Measurements from ENCODE around the gene CHTF18.

DNA sequence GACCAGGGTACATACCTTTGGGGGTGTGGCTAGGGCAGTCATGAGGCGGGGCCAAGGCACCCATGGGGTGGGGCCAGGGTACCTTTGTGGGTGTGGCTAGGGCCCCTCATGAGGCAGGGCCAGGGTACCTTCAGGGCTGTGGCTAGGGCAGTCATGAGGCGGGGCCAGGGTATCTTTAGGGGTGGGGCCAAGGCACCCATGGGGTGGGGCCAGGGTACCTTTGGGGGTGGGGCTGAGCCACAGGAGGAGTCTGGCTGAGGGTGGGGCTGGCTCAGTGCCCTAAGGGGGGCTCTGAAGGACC is 8.7 kb downstream of the CHTF18 start:
- TF ChIP-seq EZH2 (IDR thresholded peaks at IDR 0.05; ENCODE audit: low read depth, unreplicated experiment) (no peak), POLR2AphosphoS5 (IDR thresholded peaks at IDR 0.05; ENCODE audit: low read depth) (no peak), JUNB (IDR thresholded peaks at IDR 0.05; ENCODE audit: unreplicated experiment) (no peak), CREB1 (CRISPR knock-in tag; IDR thresholded peaks at IDR 0.05; ENCODE audit: low read depth) (no peak), EZH2phosphoT487 (IDR thresholded peaks at IDR 0.05; ENCODE audit: unreplicated experiment) (no peak), NANOG (IDR thresholded peaks at IDR 0.05; ENCODE audit: borderline replicate concordance) (no peak), ZNF331 (CRISPR knock-in tag; IDR thresholded peaks at IDR 0.05; ENCODE audit: low read depth) (no peak), STAT1 (IDR thresholded peaks at IDR 0.05; ENCODE audit: unreplicated experiment) (no peak), ZNF114 (CRISPR knock-in tag; IDR thresholded peaks at IDR 0.05) (no peak)
- TF ChIP-seq, protein P1, sequence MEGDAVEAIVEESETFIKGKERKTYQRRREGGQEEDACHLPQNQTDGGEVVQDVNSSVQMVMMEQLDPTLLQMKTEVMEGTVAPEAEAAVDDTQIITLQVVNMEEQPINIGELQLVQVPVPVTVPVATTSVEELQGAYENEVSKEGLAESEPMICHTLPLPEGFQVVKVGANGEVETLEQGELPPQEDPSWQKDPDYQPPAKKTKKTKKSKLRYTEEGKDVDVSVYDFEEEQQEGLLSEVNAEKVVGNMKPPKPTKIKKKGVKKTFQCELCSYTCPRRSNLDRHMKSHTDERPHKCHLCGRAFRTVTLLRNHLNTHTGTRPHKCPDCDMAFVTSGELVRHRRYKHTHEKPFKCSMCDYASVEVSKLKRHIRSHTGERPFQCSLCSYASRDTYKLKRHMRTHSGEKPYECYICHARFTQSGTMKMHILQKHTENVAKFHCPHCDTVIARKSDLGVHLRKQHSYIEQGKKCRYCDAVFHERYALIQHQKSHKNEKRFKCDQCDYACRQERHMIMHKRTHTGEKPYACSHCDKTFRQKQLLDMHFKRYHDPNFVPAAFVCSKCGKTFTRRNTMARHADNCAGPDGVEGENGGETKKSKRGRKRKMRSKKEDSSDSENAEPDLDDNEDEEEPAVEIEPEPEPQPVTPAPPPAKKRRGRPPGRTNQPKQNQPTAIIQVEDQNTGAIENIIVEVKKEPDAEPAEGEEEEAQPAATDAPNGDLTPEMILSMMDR (conservative IDR thresholded peaks at IDR 0.05; ENCODE audit: low read depth in 2 of 2): no peak
- TF ChIP-seq, protein P2, sequence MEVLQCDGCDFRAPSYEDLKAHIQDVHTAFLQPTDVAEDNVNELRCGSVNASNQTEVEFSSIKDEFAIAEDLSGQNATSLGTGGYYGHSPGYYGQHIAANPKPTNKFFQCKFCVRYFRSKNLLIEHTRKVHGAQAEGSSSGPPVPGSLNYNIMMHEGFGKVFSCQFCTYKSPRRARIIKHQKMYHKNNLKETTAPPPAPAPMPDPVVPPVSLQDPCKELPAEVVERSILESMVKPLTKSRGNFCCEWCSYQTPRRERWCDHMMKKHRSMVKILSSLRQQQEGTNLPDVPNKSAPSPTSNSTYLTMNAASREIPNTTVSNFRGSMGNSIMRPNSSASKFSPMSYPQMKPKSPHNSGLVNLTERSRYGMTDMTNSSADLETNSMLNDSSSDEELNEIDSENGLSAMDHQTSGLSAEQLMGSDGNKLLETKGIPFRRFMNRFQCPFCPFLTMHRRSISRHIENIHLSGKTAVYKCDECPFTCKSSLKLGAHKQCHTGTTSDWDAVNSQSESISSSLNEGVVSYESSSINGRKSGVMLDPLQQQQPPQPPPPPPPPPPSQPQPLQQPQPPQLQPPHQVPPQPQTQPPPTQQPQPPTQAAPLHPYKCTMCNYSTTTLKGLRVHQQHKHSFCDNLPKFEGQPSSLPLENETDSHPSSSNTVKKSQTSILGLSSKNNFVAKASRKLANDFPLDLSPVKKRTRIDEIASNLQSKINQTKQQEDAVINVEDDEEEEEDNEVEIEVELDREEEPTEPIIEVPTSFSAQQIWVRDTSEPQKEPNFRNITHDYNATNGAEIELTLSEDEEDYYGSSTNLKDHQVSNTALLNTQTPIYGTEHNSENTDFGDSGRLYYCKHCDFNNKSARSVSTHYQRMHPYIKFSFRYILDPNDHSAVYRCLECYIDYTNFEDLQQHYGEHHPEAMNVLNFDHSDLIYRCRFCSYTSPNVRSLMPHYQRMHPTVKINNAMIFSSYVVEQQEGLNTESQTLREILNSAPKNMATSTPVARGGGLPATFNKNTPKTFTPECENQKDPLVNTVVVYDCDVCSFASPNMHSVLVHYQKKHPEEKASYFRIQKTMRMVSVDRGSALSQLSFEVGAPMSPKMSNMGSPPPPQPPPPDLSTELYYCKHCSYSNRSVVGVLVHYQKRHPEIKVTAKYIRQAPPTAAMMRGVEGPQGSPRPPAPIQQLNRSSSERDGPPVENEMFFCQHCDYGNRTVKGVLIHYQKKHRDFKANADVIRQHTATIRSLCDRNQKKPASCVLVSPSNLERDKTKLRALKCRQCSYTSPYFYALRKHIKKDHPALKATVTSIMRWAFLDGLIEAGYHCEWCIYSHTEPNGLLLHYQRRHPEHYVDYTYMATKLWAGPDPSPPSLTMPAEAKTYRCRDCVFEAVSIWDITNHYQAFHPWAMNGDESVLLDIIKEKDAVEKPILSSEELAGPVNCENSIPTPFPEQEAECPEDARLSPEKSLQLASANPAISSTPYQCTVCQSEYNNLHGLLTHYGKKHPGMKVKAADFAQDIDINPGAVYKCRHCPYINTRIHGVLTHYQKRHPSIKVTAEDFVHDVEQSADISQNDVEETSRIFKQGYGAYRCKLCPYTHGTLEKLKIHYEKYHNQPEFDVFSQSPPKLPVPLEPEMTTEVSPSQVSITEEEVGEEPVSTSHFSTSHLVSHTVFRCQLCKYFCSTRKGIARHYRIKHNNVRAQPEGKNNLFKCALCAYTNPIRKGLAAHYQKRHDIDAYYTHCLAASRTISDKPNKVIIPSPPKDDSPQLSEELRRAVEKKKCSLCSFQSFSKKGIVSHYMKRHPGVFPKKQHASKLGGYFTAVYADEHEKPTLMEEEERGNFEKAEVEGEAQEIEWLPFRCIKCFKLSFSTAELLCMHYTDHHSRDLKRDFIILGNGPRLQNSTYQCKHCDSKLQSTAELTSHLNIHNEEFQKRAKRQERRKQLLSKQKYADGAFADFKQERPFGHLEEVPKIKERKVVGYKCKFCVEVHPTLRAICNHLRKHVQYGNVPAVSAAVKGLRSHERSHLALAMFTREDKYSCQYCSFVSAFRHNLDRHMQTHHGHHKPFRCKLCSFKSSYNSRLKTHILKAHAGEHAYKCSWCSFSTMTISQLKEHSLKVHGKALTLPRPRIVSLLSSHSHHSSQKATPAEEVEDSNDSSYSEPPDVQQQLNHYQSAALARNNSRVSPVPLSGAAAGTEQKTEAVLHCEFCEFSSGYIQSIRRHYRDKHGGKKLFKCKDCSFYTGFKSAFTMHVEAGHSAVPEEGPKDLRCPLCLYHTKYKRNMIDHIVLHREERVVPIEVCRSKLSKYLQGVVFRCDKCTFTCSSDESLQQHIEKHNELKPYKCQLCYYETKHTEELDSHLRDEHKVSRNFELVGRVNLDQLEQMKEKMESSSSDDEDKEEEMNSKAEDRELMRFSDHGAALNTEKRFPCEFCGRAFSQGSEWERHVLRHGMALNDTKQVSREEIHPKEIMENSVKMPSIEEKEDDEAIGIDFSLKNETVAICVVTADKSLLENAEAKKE (CRISPR knock-in tag; IDR thresholded peaks at IDR 0.05): no peak
- TF ChIP-seq, protein P3, sequence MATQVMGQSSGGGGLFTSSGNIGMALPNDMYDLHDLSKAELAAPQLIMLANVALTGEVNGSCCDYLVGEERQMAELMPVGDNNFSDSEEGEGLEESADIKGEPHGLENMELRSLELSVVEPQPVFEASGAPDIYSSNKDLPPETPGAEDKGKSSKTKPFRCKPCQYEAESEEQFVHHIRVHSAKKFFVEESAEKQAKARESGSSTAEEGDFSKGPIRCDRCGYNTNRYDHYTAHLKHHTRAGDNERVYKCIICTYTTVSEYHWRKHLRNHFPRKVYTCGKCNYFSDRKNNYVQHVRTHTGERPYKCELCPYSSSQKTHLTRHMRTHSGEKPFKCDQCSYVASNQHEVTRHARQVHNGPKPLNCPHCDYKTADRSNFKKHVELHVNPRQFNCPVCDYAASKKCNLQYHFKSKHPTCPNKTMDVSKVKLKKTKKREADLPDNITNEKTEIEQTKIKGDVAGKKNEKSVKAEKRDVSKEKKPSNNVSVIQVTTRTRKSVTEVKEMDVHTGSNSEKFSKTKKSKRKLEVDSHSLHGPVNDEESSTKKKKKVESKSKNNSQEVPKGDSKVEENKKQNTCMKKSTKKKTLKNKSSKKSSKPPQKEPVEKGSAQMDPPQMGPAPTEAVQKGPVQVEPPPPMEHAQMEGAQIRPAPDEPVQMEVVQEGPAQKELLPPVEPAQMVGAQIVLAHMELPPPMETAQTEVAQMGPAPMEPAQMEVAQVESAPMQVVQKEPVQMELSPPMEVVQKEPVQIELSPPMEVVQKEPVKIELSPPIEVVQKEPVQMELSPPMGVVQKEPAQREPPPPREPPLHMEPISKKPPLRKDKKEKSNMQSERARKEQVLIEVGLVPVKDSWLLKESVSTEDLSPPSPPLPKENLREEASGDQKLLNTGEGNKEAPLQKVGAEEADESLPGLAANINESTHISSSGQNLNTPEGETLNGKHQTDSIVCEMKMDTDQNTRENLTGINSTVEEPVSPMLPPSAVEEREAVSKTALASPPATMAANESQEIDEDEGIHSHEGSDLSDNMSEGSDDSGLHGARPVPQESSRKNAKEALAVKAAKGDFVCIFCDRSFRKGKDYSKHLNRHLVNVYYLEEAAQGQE (IDR thresholded peaks at IDR 0.05; ENCODE audit: unreplicated experiment): no peak
- TF ChIP-seq, protein P4, sequence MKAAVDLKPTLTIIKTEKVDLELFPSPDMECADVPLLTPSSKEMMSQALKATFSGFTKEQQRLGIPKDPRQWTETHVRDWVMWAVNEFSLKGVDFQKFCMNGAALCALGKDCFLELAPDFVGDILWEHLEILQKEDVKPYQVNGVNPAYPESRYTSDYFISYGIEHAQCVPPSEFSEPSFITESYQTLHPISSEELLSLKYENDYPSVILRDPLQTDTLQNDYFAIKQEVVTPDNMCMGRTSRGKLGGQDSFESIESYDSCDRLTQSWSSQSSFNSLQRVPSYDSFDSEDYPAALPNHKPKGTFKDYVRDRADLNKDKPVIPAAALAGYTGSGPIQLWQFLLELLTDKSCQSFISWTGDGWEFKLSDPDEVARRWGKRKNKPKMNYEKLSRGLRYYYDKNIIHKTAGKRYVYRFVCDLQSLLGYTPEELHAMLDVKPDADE (IDR thresholded peaks at IDR 0.05): no peak
